Neutrophil (primary cell): ENCODE data around the gene GREM2.

Experiments
- H3K27ac ChIP-seq: fragments of 200-600 bp; sonication (generic); 2 replicates; pipeline ENCODE4 v1.5.1; 2016; ENCODE audit warnings: mild to moderate bottlenecking, moderate library complexity
- H3K27me3 ChIP-seq: fragments of 200-600 bp; sonication (generic); 2 replicates; pipeline ENCODE4 v1.6.0; 2016; ENCODE audit warnings: mild to moderate bottlenecking
- H3K36me3 ChIP-seq: fragments of 200-600 bp; sonication (generic); 2 replicates; pipeline ENCODE4 v1.5.1; 2017
- H3K4me1 ChIP-seq, 2 experiments: fragments of 200-600 bp in 1 of 2; sonication (generic) in 1 of 2; 1 replicate in 1 of 2; 2 replicates in 1 of 2; pipeline versions ENCODE4 v1.5.1 to v1.6.1; 2013 to 2016; ENCODE audit warnings: low read depth in 1 of 2, low read length in 1 of 2, mild to moderate bottlenecking in 1 of 2, moderate library complexity in 1 of 2; ENCODE audit not compliant: control insufficient read depth in 1 of 2, insufficient read depth in 1 of 2
- H3K4me3 ChIP-seq, 2 experiments: fragments of 200-600 bp in 1 of 2; sonication (generic) in 1 of 2; 1 replicate in 1 of 2; 2 replicates in 1 of 2; pipeline ENCODE4 v1.5.1; 2013 to 2016; ENCODE audit warnings: low read depth in 1 of 2, low read length in 1 of 2, mild to moderate bottlenecking in 1 of 2, moderate library complexity in 1 of 2
- H3K9me3 ChIP-seq: fragments of 200-600 bp; sonication (generic); 2 replicates; pipeline ENCODE4 v1.5.1; 2016
- CTCF ChIP-seq: fragments of 200-600 bp; sonication (generic); IDR thresholded peaks from 2 replicates; pipeline ENCODE4 v1.5.1; 2016; ENCODE audit warnings: antibody characterized with exemption

GREM2 gene

DNA sequence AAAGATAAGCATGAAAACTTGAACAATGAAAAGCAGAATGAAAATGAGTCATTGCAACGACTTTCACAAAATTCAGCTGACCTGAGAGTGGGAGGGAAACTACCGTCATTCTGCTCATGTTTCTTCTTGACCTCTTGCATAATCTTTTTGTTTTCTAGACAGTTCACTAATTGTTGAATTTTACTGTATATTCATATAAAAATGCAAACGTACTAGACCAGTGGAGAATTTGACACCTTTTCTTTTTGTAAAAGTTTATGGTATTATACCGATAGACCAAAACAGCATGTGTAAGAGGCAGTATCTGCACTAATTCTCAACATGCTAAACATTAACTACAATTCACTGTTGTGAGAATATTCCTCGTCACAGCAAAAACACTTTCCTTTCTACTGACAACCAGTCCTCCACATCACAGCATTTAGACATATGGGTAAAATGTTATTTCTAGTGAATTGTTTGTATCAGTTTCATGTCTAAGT lies 137.8 kb downstream of the GREM2 start:
- H3K4me3 ChIP-seq, result no peak overlapping the region
- H3K9me3 ChIP-seq, result no peaks in the 10 kb centered on the region
- H3K4me1 ChIP-seq, result no peaks in the 10 kb centered on the region
- no peaks in the 10 kb centered on the region for H3K36me3 ChIP-seq
- no peaks in the 10 kb centered on the region for H3K27me3 ChIP-seq
- no peak for TF ChIP-seq CTCF
- H3K27ac ChIP-seq, result no peak overlapping the region

DNA sequence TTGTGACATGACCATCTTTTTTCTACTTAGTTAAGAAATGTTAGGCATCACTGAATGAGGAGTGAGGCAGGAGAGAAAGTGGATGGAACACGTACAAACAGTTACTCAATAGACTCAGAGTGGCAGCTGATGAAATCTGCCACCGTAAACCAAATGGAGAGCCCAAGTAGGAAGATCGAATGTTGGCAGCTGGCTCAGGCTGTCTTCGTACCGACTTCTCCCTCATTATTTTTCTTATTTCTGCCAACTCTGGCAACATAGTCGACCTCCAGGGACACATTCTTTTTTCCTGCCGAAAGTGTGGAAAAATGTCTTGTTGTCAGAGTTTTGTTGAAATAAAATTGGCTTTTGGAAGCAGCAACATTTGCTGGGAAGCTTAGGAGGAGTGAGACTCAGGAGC lies 143.3 kb downstream of the GREM2 start:
- no peaks in the 10 kb centered on the region for H3K4me1 ChIP-seq
- no peaks in the 10 kb centered on the region for H3K36me3 ChIP-seq
- H3K9me3 ChIP-seq, result no peaks in the 10 kb centered on the region
- no peak overlapping the region for H3K27ac ChIP-seq
- no peak overlapping the region for H3K4me3 ChIP-seq
- no peaks in the 10 kb centered on the region for H3K27me3 ChIP-seq
- no peak for TF ChIP-seq CTCF

DNA sequence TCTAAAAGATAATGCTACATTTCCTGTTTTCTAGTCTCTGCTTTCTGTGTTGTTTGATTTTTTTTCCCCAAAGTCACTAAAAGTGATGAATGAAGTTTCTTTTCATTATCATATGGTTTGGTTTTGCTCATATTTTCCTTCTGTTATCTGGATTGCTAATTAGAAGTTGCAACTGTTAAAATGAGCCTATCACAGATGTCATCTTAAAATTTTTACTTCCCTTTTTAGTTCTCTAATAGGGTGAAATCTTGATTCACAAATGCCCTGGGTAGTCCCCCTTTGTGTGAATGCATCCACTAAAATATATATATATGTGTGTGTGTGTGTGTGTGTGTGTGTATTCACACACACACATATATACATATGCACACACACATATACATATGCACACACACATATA lies 144.1 kb downstream of the GREM2 start:
- Histone ChIP-seq H3K36me3 (no peaks in the 10 kb centered on the region), H3K27ac (no peak overlapping the region), H3K9me3 (no peaks in the 10 kb centered on the region), H3K27me3 (no peaks in the 10 kb centered on the region), H3K4me3 (no peak overlapping the region), H3K4me1 (no peaks in the 10 kb centered on the region)
- no peak for TF ChIP-seq CTCF

GRCh38 chr1:240466509-240466908 lies 145.4 kb downstream of the GREM2 start:
- no peak for TF ChIP-seq CTCF
- Histone ChIP-seq H3K4me1 (no peaks in the 10 kb centered on the region), H3K36me3 (no peaks in the 10 kb centered on the region), H3K27ac (no peak overlapping the region), H3K9me3 (no peaks in the 10 kb centered on the region), H3K27me3 (no peaks in the 10 kb centered on the region), H3K4me3 (no peak overlapping the region)

- Histone ChIP-seq H3K36me3 (no peaks in the 10 kb centered on the region), H3K27me3 (no peaks in the 10 kb centered on the region), H3K4me3 (no peak overlapping the region), H3K9me3 (no peaks in the 10 kb centered on the region), H3K27ac (no peak overlapping the region), H3K4me1 (no peaks in the 10 kb centered on the region)
- no peak for TF ChIP-seq CTCF
Observed at GRCh38 chr1:240465531-240465940, 146.4 kb downstream of the GREM2 start.

- Histone ChIP-seq H3K4me3 (no peak overlapping the region), H3K9me3 (no peaks in the 10 kb centered on the region)
- no peak for TF ChIP-seq CTCF
Observed at GRCh38 chr1:240464099-240464498, 147.9 kb downstream of the GREM2 start.

More at GRCh38 chr1:240464099-240464498, 147.9 kb downstream of the GREM2 start:
- Histone ChIP-seq H3K27ac (no peak overlapping the region), H3K36me3 (no peaks in the 10 kb centered on the region), H3K27me3 (no peaks in the 10 kb centered on the region), H3K4me1 (no peaks in the 10 kb centered on the region)
